ENCODE results near the gene ZNF546.
"Not testable (repeated sequence)": the region's sequence is repeated elsewhere in the genome, so short reads cannot be mapped to it uniquely, and the experiment has no call there.

The ZNF546 gene

GRCh38 chr19:39987167-39987566 is 9.7 kb upstream of the ZNF546 start:
- DNase-seq = no peak

DNA sequence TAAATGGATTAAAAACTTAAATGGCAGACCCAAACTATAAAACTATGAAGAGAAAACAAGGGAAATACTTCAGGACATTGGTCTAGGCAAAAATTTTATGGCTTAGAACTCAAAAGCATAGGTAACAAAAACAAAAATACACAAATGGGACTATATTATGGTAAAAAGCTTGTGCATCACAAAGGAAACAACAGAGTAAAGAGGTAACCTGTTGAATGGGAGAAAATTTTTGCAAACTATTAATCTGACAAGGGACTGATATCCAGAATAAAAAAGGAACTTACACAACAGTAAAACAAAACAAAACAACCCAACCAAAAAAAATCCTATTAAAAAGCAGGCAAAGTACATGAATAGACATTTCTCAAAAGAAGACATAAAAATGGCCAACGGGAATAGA is 9.3 kb upstream of the ZNF546 start:
- no peak for DNase-seq

GRCh38 chr19:39993605-39994004 is 3.3 kb upstream of the ZNF546 start:
- no peak for DNase-seq

DNA sequence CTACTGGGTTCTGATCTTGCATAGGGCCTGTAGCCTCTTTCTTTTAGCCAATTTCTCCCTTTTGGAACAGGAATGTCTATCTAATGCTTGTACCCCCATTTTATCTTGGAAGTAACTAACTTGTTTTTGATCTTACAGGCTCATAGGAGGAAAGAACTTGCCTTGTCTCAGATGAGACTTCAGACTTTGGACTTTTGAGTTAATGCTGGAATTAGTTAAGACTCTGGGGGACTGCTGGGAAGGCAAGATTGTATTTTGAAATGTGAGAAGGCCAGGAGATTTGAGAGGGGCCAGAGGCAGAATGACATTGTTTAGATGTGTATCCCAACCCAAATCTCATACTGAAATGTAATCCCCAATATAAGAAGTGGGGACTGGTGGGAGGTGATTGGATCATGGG is 2.5 kb upstream of the ZNF546 start:
- DNase-seq = no peak

GRCh38 chr19:39995794-39996193 is 1.1 kb upstream of the ZNF546 start:
- no peak for DNase-seq

GRCh38 chr19:39996218-39996810 is 546 bp upstream of the ZNF546 start:
- DNase-seq = peak; percentile 6

- no peak for DNase-seq
Observed at GRCh38 chr19:39997638-39998216, 867 bp downstream of the ZNF546 start.

DNA sequence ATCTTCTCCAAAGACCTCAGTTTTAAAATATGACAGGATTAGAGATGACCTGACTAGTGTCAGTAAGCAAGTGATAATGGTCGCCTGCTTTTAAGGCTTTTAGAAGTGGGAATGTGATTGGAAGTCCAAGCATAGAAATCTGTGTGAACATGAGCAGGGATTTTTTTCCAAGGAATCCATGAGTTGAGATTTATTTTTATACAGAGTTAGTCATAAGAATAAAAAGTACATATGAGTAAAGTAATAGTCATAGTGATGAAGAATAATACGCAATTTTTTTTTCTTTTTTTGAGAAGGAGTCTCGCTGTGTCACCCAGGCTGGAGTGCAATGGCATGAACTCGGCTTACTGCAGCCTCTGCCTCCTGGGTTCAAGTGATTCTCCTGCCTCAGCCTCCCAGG is 1.6 kb downstream of the ZNF546 start:
- DNase-seq = no peak

DNA sequence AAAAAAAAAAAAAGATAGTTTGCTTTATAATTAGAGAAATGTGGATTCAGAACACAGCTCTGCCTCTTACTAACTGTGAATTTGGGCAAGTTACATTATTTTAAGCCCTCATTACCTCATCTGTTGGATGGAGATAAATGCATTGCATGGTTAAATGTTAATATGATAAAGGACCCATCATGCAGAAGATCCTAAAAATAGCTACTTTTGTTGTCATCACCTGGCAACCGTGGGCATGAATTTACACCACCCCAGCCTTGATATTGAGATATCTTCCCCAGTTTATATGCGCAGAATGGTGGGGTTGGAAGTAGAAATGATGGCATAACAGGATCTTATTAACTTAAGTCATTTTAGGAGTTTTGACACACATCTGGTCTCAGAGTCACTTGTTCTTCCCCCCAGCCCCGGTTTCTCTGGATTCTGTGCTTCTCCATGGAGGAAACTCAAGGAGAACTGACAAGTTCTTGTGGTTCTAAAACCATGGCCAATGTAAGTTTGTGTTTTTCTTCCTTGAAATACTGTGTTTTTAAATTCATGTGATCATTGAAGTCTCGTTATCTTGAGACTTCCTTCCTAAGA is 8.9 kb downstream of the ZNF546 start:
- DNase-seq = no peak

- DNase-seq = no peak
Observed at GRCh38 chr19:40006273-40006691, 9.4 kb downstream of the ZNF546 start.

DNA sequence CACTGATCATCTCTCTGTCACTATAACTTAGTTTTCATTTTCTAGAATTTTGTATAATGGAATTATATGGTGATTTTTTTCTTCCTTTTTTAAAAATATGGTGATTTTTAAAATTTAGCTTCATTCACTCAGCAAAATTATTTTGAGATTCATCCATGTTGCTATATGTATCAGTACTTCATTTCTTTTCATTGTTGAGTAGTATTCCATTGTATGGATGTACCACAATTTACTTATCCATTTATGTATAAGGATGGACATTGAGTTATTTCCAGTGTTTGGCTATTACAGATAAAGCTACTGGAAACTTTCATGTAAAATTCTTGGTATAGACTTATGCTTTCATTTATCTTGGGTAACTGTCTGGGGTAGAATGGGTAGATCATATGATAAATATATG is 12.8 kb downstream of the ZNF546 start:
- no peak for DNase-seq

DNA sequence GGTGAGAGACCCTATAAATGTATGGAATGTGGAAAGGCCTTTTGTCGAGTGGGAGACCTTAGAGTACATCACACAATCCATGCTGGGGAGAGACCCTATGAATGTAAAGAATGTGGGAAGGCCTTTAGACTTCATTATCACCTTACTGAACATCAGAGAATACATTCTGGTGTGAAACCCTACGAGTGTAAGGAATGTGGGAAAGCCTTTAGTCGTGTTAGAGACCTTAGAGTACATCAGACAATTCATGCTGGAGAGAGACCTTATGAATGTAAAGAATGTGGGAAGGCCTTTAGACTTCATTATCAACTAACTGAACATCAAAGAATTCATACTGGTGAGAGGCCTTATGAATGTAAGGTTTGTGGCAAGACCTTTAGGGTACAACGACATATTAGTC is 17.1 kb downstream of the ZNF546 start:
- no peak for DNase-seq

DNA sequence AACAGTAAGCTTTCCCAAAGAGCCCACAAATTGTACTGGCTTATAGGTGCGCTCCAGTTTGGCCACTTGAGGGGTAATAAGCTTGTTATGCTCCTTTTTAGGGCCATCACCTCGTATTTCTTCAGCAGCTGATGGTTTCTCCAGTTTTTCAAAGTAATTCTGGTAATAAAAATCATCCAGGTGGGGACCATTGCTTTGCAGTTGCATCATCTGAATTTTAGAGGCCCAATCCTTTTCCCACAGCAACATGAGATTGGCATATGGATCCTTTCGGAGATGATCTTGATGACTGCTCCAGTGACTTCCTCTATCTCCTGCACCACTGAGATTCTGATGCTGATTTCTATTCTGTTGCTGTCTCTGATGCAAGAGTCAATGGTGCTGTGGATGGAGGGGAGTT is 27.1 kb downstream of the ZNF546 start:
- no peak for DNase-seq

DNA sequence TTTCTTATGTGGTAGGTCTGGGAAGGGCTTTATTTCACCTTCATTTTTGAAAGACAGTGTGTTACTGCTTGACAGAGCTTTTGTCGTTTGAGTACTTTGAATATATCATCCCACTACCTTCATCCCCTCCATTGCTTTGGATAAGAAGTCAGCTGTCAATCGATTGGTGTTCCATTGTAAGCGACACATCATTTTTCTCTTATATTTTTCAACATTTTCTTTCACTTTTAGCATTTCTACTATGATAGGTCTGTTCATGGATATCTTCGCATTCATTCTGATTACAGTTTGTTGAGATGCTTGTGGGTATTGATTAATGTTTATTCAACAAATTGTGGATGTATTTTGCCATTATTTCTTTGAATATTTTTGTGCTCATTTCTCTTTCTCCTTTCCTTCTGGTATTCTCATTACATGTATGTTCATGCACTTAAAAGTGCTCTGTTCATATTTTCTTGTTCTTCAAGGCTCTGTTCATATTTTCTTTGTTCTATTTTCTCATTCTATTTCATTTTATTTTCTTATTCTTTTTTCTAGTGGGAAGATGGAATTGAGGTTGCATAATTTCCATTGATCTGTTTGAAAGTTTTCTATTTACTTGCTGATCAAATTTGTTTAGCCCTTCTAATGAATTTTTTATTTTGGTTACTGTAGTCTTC is 29.2 kb downstream of the ZNF546 start:
- no peak for DNase-seq

DNA sequence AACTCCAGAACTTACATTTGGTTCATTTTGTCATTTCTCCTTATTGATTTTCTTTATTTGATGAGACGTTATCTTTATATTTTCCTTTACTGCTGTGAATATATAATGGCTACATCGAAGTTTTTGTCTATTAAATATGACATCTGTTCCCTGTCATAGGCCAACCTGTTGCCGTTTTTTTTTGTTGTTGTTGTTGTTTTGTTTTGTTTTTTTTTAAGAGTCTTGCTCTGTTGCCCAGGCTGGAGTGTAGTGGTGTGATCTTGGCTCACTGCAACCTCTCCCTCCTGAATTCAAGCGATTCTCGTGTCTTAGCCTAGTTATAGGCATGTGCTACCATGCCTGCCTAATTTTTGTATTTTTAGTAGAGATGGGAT is 29.7 kb downstream of the ZNF546 start:
- DNase-seq = no peak

DNA sequence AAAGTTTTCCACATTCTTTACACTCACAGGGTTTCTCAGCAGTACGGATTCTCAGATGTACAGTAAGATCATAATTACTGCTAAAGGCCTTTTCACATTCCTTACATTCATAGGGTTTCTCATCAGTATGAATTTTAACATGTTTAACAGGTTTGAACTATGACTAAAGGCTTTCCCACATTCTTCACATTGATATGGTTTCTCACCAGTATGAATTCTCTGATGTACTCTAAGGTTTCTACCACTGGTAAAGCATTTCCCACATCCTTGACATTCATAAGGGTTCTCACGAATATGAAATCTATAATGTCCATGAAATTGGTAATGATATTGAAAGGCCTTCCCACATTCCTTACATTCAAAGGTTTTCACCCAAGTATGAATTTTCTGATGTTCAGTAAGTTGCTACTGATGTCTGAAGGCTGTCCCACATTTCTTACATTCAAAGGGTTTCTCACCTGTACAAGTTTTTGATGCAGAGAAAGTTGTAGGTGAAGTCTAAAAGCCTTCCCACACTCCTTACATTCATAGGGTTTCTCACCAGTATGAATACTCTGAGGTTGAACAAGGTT is 37.2 kb downstream of the ZNF546 start:
- peak; percentile 6 for DNase-seq

- DNase-seq = no peak
Observed at GRCh38 chr19:40035996-40036395, 39.1 kb downstream of the ZNF546 start.

- not testable (repeated sequence) for DNase-seq
Observed at GRCh38 chr19:40038047-40038446, 41.2 kb downstream of the ZNF546 start.

DNA sequence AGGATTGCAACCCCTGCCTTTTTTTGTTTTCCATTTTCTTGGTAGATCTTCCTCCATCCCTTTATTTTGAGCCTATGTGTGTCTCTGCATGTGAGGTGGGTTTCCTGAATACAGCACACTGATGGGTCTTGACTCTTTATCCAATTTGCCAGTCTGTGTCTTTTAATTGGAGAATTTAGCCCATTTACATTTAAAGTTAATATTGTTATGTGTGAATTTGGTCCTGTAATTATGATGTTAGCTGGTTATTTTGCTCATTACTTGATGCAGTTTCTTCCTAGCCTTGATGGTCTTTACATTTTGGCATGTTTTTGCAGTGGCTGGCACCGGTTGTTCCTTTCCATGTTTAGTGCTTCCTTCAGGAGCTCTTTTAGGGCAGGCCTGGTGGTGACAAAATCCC is 44.9 kb downstream of the ZNF546 start:
- DNase-seq = not testable (repeated sequence)

DNA sequence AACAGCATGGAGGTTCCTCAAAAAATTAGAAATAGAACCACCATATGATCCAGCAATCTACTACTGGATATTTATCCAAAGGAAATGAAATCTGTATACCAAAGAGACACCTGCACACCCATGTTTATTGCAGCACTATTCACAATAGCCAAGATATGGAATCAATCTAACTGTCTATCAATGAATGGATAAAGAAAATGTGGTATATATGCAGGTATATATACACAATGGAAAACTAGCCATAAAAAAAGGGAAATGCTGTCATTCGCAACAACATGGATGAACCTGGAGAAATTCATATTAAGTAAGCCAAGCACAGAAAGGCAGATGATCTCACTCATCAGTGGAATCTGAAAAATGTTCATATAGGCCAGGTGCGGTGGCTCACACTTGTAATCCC is 56.6 kb downstream of the ZNF546 start:
- DNase-seq = no peak

DNA sequence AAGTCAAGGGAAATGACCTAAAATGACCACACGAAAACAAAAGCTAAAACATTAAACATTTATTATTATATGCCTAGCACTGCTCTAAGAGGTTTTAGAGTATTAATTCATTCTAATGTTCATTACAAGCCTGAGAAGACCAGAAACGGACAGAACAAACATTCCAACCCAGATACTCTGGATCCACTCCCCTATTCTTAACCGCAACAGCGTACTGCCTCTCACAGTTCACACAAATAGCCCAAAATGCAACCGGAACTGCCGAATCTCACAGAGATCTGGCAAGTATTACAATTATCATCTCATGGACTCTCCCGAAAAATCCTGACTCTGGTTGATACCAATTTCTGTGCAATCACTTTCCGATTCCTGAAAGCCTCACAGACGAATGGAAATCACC is 57.8 kb downstream of the ZNF546 start:
- no peak for DNase-seq

GRCh38 chr19:40055049-40055448 is 58.2 kb downstream of the ZNF546 start:
- DNase-seq = no peak

DNA sequence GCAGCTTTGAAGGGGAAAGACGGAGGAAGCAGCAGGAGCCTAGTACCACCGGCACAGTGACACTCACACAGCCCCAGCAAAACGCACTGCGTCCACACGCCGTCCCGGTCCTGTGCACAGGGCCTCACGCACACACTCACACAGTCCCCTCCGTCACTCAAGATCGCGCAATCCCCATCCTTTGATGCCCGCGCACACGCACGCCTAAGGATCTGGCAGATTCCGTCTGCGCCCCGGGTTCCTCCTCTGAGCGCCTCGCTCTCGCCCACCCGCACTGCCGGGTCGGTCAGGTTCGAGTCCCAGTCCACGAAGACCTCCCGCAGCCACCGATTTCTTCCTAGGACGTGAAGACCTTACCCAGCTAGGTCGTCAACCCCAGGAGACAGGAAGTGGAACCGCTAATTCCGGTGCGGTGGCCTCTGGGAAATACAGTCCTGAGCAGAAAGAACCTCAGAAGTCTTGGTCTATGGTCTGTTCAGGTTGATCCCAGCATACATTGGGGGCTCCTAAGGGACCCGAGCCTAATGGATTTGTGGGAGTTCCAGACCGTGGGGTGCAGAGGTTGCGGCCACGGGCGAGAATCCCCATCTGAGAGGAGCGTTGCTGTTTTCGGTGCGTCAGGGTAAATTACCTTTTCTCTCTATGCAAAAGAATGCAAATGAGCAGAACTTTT is 59.1 kb downstream of the ZNF546 start, which contains the start of gene ZNF780B:
Gene ZNF780B (minus strand): TSS at position 400 of the 673 bp plus-strand sequence. CDS start 5,899 bp downstream, outside the sequence.
- DNase-seq = peak; percentile 58

Measured in NCI-H1694 (cell line).